GM10266 (cell line): ENCODE results near the gene ASIC3.

Experiments
- DNase-seq: peaks from one replicate; pipeline ENCODE4 v3.0.0; 2012; ENCODE audit errors: extremely low spot score
- TF ChIP-seq, protein P1 (sequence below): IDR thresholded peaks from 2 replicates; pipeline ENCODE4 v1.5.1; 2012; ENCODE audit warnings: mild to moderate bottlenecking, low read depth; ENCODE audit not compliant: control insufficient read depth, insufficient read depth; ENCODE audit errors: missing control alignments

ASIC3 gene

DNA sequence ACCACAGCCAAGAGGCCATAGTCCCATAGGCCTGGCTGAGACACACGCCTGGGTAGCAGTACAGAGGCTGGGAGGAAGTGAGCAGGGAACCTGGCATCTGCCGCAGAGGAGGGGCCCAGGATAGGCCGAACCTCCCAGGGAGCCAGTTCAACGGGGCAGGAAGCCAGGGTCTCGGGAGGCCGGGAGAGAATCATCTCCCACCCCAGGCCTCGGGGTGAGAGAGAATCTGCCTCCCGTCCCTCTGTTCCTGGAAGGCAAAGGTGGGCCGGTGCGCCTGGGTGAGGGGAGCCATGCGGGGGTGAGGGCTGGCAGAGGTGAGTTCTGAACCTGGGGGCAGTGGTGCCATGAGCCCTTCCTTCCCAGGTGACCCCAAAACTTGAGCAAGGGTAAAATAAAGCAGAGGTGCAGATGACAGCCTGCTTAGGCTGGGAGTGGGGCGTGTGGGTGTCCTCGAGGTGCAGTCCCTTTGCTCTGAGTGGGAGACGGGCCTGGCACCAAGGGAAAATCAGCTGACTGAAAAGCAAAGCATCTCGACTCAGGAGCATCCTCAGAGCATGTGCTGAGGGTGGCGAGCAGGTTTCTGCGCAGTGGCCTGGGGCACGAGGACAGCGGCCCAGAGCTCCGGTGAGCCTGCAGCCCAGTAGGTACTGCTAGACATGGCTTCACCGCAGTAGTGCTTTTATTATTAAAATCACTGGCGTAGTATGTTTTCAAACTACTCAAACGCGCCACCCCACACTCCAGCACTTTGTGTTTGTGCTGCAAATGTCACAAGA is 53.5 kb downstream of the ASIC3 start:
- TF ChIP-seq, protein P1, sequence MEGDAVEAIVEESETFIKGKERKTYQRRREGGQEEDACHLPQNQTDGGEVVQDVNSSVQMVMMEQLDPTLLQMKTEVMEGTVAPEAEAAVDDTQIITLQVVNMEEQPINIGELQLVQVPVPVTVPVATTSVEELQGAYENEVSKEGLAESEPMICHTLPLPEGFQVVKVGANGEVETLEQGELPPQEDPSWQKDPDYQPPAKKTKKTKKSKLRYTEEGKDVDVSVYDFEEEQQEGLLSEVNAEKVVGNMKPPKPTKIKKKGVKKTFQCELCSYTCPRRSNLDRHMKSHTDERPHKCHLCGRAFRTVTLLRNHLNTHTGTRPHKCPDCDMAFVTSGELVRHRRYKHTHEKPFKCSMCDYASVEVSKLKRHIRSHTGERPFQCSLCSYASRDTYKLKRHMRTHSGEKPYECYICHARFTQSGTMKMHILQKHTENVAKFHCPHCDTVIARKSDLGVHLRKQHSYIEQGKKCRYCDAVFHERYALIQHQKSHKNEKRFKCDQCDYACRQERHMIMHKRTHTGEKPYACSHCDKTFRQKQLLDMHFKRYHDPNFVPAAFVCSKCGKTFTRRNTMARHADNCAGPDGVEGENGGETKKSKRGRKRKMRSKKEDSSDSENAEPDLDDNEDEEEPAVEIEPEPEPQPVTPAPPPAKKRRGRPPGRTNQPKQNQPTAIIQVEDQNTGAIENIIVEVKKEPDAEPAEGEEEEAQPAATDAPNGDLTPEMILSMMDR: no peak

More for the DNA sequence above, 53.5 kb downstream of the ASIC3 start:
- no peak for DNase-seq
